NCI-H1092 (cell line): ENCODE data around the gene GALNT2.

ENCODE experiments used
- DNase-seq: peaks from one replicate; lab custom pipeline; 2025; lab: John Stamatoyannopoulos, UW

The GALNT2 gene

DNA sequence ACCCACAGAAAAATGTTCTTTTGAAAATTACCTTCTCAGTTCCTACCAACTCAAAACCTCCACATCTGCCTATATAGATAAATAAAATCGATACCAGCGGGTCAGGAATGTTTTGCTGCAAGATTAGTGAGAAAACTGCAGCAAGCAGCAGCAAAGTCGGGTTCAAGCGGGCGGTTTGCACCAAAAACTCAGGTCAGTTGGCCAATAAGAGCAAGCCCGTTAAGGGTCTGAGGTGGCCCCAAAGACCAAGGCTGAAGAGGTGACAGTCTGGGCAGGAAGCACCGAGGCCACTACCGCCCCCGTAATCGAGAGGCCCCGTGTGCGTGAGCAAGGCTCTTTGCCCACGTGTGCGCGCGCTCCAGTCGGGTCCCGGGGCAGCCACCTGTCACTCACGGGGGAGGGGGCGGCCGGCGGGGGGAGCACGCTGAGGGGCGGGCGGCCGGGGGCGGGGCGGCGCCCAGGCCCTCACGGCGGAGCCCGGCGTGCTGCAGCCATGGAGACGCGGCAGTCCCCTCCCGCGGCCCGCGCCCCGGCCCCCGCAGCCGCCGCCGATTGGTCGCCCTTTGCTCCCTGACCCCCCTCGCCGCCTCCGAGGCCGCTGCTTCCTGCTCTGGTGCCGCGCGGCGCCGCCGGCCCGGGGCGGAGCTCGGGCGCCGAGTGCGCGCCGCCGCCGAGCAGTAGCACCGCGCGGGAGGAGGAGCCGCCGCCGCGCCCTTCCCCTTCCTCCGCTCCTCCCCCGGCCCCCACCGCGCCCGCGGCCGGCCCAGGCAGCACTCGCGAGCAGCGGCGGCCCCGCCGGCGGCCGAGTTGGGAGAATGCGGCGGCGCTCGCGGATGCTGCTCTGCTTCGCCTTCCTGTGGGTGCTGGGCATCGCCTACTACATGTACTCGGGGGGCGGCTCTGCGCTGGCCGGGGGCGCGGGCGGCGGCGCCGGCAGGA, at the start of gene GALNT2:
GALNT2 (plus strand) TSS at position 773 of the 939 bp plus-strand sequence; CDS start at position 816, 43 bp downstream.
- DNase-seq, result peak; percentile 93

- DNase-seq, result no peak
Measured at GRCh38 chr1:230020451-230020850, 46.6 kb upstream of the GALNT2 start.

DNA sequence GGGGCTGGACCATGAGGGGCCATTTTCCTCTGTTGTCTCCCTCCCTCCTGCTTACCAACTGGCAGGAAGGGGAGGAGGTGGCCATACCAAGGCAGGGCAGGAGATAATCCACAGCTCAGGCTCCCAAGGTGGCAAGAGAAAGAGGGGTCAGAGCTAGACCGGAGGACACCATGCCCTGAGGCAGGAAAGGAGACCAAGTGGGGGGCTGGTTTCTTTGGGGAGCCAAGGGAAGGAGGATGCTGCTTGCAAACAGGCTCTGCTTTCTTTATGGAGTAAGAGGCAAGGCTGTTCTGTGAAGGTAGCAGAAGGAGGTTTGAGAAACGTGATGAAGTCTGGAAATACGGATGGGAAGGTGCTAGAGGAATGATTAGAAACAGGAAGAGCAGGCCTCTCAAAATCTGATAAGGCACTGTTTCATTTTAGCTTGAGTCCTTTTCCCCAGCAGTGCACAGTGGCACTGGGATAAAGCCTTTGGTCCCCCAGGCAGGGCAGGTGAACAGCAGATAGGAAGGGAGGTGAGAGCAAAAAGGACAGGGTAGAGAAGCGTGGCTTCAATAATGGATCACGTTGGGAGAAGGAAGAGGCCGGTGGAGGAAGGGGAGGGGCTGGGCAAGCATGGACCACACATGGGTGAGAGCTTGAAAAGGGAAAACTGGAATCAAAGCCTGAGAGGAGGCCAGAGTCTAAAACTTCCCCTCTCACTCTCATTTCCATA, 44.2 kb upstream of the GALNT2 start:
- DNase-seq, result no peak

- no peak for DNase-seq
Measured at GRCh38 chr1:230025686-230026085, 41.4 kb upstream of the GALNT2 start.

- no peak for DNase-seq
Measured at GRCh38 chr1:230026139-230026538, 40.9 kb upstream of the GALNT2 start.

GRCh38 chr1:230026572-230026971, 40.5 kb upstream of the GALNT2 start:
- DNase-seq, result no peak

- DNase-seq, result no peak
Measured at GRCh38 chr1:230028602-230029223, 38.3 kb upstream of the GALNT2 start.

DNA sequence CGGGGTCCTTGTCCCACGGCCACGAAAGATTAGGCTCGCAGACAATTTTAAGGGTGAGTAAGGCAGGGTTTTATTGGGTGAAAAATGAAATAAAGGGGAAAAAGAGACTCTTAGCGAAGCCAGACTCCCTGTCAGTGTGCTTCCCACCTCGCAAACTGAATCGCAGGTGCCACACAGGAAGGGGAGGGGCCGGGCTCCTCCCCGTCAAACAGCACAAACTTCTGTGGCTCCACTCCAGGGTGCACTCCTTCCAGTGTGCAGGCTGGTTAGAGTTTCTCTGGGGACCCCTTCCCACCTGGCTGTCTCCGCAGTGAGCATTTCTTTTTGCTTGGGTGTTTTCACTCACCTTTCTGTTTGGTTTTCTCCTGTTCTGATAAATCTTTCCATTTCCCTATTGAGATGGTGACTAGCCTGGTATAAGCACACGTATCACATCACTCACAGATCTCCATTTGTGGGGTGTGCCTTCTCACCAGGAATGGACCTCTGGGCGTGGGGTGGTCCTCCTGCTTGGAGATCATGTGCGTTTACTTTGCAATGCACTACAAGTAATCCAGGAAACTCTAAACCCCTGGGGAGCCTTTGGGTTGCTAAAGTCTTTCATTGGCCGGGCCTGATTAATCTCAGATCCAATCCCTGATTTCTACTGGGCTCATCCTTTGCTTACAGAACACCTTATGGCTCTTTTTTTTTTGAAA, 37.6 kb upstream of the GALNT2 start:
- DNase-seq, result no peak

- DNase-seq, result no peak
Measured at GRCh38 chr1:230030122-230030821, 36.8 kb upstream of the GALNT2 start.

- no peak for DNase-seq
Measured at GRCh38 chr1:230031131-230031530, 35.9 kb upstream of the GALNT2 start.

- no peak for DNase-seq
Measured at GRCh38 chr1:230032516-230033281, 34.3 kb upstream of the GALNT2 start.

GRCh38 chr1:230037261-230037660, 29.8 kb upstream of the GALNT2 start:
- no peak for DNase-seq

DNA sequence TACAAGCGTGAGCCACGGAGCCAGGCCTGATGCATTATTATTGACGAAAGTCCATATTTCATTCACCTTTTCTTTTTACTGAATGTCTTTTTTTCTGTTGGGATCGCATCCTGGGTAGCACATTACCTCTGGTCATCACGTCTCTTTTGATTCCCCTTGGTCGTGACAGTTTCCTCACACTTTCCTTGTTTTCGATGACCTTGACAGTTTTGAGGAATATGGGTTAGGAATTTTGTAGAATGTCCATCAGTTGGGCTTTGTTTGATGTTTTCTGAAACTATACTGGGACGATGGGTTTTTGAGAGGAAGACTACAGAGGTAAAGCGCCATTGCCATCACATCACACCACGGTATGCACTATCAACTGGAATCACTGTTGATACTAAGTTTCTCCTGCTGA, 26.6 kb upstream of the GALNT2 start:
- no peak for DNase-seq

DNA sequence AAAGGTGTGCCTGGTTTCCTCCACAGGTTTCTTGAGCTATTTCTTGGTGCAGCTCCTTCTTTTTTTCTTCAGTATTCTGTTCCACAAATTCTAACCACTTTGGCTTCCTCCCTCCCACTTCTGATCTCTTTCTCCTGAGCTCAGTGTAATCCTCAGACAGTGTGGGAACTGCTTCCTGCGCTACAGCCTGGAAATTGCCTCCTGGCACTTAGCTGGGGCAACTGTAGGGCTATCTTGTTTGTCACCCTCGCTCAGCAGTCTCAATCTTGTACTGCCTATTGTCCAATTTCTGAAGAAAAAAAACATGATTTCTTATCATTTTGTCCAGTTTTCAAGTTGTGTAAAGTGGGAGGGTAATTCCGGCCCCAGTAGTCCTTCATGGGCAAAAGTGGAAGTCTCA, 24.0 kb upstream of the GALNT2 start:
- DNase-seq, result no peak

- no peak for DNase-seq
Measured at GRCh38 chr1:230044729-230045128, 22.3 kb upstream of the GALNT2 start.

GRCh38 chr1:230047114-230047865, 19.7 kb upstream of the GALNT2 start:
- DNase-seq, result no peak

GRCh38 chr1:230048322-230048721, 18.7 kb upstream of the GALNT2 start:
- no peak for DNase-seq

DNA sequence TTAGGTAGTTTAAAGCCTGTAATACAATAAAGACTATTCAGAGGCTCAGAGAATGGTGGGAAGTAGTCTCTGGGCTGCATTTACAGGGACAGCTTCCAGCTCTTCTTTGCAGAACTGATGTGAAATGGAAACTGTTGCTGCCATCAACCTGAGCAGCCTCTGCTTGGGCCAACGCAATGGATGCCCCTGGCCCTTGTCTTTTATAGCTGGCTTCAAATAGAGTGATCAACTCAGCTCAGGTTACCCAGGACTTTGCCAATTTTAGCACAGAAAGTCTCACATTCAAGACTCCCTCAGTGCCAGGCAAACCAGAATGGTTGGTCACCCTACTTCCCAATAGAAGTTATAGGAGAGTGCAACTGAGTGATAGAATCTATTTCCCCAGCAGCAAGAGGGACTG, 18.1 kb upstream of the GALNT2 start:
- DNase-seq, result no peak

DNA sequence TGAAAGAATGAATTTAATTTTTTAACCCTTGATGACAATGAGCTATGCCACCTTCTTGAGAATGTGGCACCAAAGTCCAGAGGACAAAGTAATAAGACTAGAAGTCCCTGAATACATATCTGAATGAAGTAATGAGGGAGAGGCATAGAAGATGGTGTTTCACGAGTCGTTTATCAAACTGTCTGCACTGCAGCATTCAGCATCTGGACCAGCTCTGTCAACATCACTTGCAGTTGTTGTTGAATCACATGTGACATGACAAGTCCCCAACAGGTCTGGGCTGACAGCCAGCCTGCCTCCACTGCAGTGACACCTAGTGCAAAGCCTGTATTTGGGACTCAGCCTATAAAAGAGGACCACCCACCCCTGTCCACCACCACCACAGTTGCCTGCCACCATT, 17.3 kb upstream of the GALNT2 start:
- no peak for DNase-seq
